A673 (cell line): ENCODE measurements around the gene PPP3CB. TPM values are rescaled to one million over a fixed set of nuclear protein-coding genes. Genes with fewer than 3 reads are reported as not detected.

Experiments used
- BruUV-seq: library from RNA; stranded (reverse); fragments of 400-500 nt; replicated peaks from 2 replicates; lab custom pipeline; 2021; lab: Mats Ljungman, UMichigan
- CTCF ChIA-PET: fragments of 300-600 bp; sonication (Branson Sonifier 250); formaldehyde crosslinking; loops from one replicate; lab custom pipeline; 2022; ENCODE audit warnings: antibody characterized with exemption; lab: Charles Lee
- POLR2A ChIA-PET: fragments of 300-600 bp; sonication (Branson Sonifier 250); formaldehyde crosslinking; loops from one replicate; lab custom pipeline; 2022; ENCODE audit warnings: antibody characterized with exemption; ENCODE audit not compliant: low non-redundant PET; lab: Charles Lee
- DNase-seq: peaks from one replicate; pipeline ENCODE4 v3.0.0-alpha.2; 2015; ENCODE audit warnings: low spot score
- H3K27ac ChIP-seq: fragments of 200-600 bp; sonication (generic); 2 replicates; pipeline ENCODE4 v1.5.1; 2016; ENCODE audit warnings: mixed run types, low read depth, mild to moderate bottlenecking, mixed read lengths, antibody characterized with exemption, low read length; ENCODE audit not compliant: poor library complexity, severe bottlenecking
- H3K27me3 ChIP-seq: fragments of 200-600 bp; sonication (generic); replicated peaks from 2 replicates; pipeline ENCODE4 v1.6.1; 2017; ENCODE audit warnings: mixed run types, low read depth, mild to moderate bottlenecking, mixed read lengths, antibody characterized with exemption, low read length; ENCODE audit not compliant: insufficient read depth, poor library complexity
- H3K36me3 ChIP-seq: fragments of 200-600 bp; sonication (generic); 2 replicates; pipeline ENCODE4 v1.6.1; 2016; ENCODE audit warnings: mixed run types, mild to moderate bottlenecking, mixed read lengths, antibody characterized with exemption, low read length; ENCODE audit not compliant: insufficient read depth, poor library complexity, severe bottlenecking
- H3K4me1 ChIP-seq: fragments of 200-600 bp; sonication (generic); 2 replicates; pipeline ENCODE4 v1.6.1; 2017; ENCODE audit warnings: mixed run types, mild to moderate bottlenecking, mixed read lengths, antibody characterized with exemption, low read length; ENCODE audit not compliant: insufficient read depth, poor library complexity, severe bottlenecking
- H3K4me3 ChIP-seq: fragments of 200-600 bp; sonication (generic); 2 replicates; pipeline ENCODE4 v1.5.1; 2016; ENCODE audit warnings: low read depth, mixed run types, mild to moderate bottlenecking, mixed read lengths, low read length; ENCODE audit not compliant: poor library complexity, severe bottlenecking
- H3K9me3 ChIP-seq: fragments of 200-600 bp; sonication (generic); 2 replicates; pipeline ENCODE4 v1.6.1; 2016; ENCODE audit warnings: mixed run types, low read depth, mild to moderate bottlenecking, mixed read lengths, antibody characterized with exemption, low read length; ENCODE audit not compliant: poor library complexity, severe bottlenecking
- CTCF ChIP-seq: fragments of 300-800, 200-600 bp; sonication (generic); conservative IDR thresholded peaks from 2 replicates; pipeline ENCODE4 v1.5.1; 2017; ENCODE audit warnings: low read depth, mild to moderate bottlenecking, antibody characterized with exemption, low read length, moderate library complexity, mixed read lengths
- EZH2 ChIP-seq: fragments of 200-600 bp; sonication (generic); IDR thresholded peaks from 2 replicates; pipeline ENCODE4 v1.6.1; 2017; ENCODE audit warnings: borderline replicate concordance, low read depth, mild to moderate bottlenecking, mixed read lengths, antibody characterized with exemption, low read length; ENCODE audit not compliant: poor library complexity, severe bottlenecking
- intact Hi-C: fragments of 100-400 bp; cut with micrococcal nuclease; formaldehyde crosslinking; loops from one replicate; pipeline ENCODE4 v1.10.0; 2022; ENCODE audit not compliant: unreplicated experiment
- total RNA-seq: library from RNA; stranded (reverse); gene quantifications from 2 replicates; pipeline ENCODE4 v1.2.3, GENCODE V29; 2021

PPP3CB gene
- total RNA-seq, 1 experiment from 2014 or later, result 60.2 TPM

- no TSS peak for BruUV-seq
- Histone ChIP-seq H3K4me3 (no peak overlapping the region), H3K4me1 (no peaks in the 10 kb centered on the region), H3K27me3 (no peaks in the 10 kb centered on the region), H3K27ac (no peak overlapping the region), H3K9me3 (no peaks in the 10 kb centered on the region), H3K36me3 (peaks cover 36% of the 10 kb centered on the region)
- TF ChIP-seq CTCF, result no peak
- no peak for TF ChIP-seq EZH2
- DNase-seq, result no peak
- ChIA-PET CTCF (no interaction called here), POLR2A (no interaction called here)
- intact Hi-C loops, result no loop called here
These were observed 69.5 kb downstream of the PPP3CB start for GRCh38 chr10:73426318-73426717.

- no peaks in the 10 kb centered on the region for H3K9me3 ChIP-seq
- POLR2A ChIA-PET, result no interaction called here
- no peak for DNase-seq
- TF ChIP-seq CTCF, result no peak
- no peak for TF ChIP-seq EZH2
- intact Hi-C loops, result no loop called here
- CTCF ChIA-PET, result interaction anchor here (0.6 kb wide), 1 partner anchor 88 kb away, joined by 4 read pairs; no protein-coding TSS in a partner anchor
- no peaks in the 10 kb centered on the region for H3K4me1 ChIP-seq
- no TSS peak for BruUV-seq
- no peaks in the 10 kb centered on the region for H3K27me3 ChIP-seq
- H3K36me3 ChIP-seq, result peaks cover 33% of the 10 kb centered on the region
- H3K4me3 ChIP-seq, result no peak overlapping the region
- H3K27ac ChIP-seq, result no peak overlapping the region
These were observed 71.3 kb downstream of the PPP3CB start for GRCh38 chr10:73424478-73424877.

GRCh38 chr10:73423309-73423708, 72.5 kb downstream of the PPP3CB start:
- Histone ChIP-seq H3K4me1 (no peaks in the 10 kb centered on the region), H3K27ac (no peak overlapping the region), H3K27me3 (no peaks in the 10 kb centered on the region), H3K36me3 (peaks cover 28% of the 10 kb centered on the region), H3K9me3 (no peaks in the 10 kb centered on the region), H3K4me3 (no peak overlapping the region)
- POLR2A ChIA-PET, result no interaction called here
- CTCF ChIA-PET, result no interaction called here
- no TSS peak for BruUV-seq
- intact Hi-C loops, result no loop called here
- no peak for DNase-seq
- TF ChIP-seq CTCF (no peak), EZH2 (no peak)
